B cell (primary cell): ENCODE measurements around the gene ABCB1. TPM values are rescaled to one million over a fixed set of nuclear protein-coding genes. Genes with fewer than 3 reads are reported as not detected.
A peak's percentile ranks its signal among the peaks of the same experiment; 100 is the strongest.

Experiments
- ATAC-seq: fragments of 200-7000 bp; cut with Tn5 transposase; one replicate; pipeline ENCODE4 v1.10.0; 2021; ENCODE audit warnings: low read depth, mild to moderate bottlenecking, moderate number of reproducible peaks, moderate library complexity
- CTCF ChIA-PET: fragments of 350-600 bp; sonication (Branson Sonifier 250); formaldehyde crosslinking; loops from one replicate; lab custom pipeline; 2021; ENCODE audit warnings: antibody characterized with exemption, inconsistent platforms; lab: Charles Lee
- POLR2A ChIA-PET: fragments of 350-600 bp; sonication (Branson Sonifier 250); formaldehyde crosslinking; loops from one replicate; lab custom pipeline; 2021; ENCODE audit warnings: antibody characterized with exemption; lab: Charles Lee
- DNase-seq: peaks from one replicate; pipeline ENCODE4 v3.0.0; 2013
- H2AFZ ChIP-seq: 2 replicates; pipeline ENCODE4 v1.6.1; 2012; ENCODE audit warnings: mild to moderate bottlenecking, low read depth, low read length; ENCODE audit not compliant: insufficient read depth, poor library complexity, severe bottlenecking
- H3K27ac ChIP-seq, 2 donors: 1 replicate in 1 of 2; 2 replicates in 1 of 2; pipeline ENCODE4 v1.5.1; 2012 to 2013; ENCODE audit warnings: low read length in 2 of 2, mild to moderate bottlenecking in 2 of 2, moderate library complexity in 1 of 2
- H3K27me3 ChIP-seq, 4 experiments: fragments of 200-600 bp in 1 of 4; sonication (generic) in 1 of 4; replicated peaks in 1 of 4; 1 replicate in 2 of 4; 2 replicates in 2 of 4; pipeline versions ENCODE4 v1.6.1 to v1.7.0; 2013 to 2016; ENCODE audit warnings: low read length in 3 of 4, mild to moderate bottlenecking in 2 of 4, mixed read lengths in 1 of 4, moderate library complexity in 1 of 4; ENCODE audit not compliant: insufficient read depth in 4 of 4, control insufficient read depth in 3 of 4; ENCODE audit errors: control extremely low read depth in 1 of 4
- H3K36me3 ChIP-seq, 2 experiments: replicated peaks in 1 of 2; 1 replicate in 1 of 2; 2 replicates in 1 of 2; pipeline versions ENCODE4 v1.6.1 to v1.7.1; 2013; ENCODE audit warnings: low read length in 1 of 2; ENCODE audit not compliant: insufficient read depth in 2 of 2, control insufficient read depth in 1 of 2; ENCODE audit errors: control extremely low read depth in 1 of 2, extremely low read depth in 1 of 2
- H3K4me1 ChIP-seq, 2 donors: fragments of 200-600 bp in 1 of 2; sonication (generic) in 1 of 2; 1 replicate in 1 of 2; 2 replicates in 1 of 2; pipeline versions ENCODE4 v1.5.1 to v1.6.1; 2013 to 2017; ENCODE audit warnings: low read length in 2 of 2; ENCODE audit not compliant: control insufficient read depth in 2 of 2, insufficient read depth in 2 of 2
- H3K4me2 ChIP-seq: replicated peaks from 2 replicates; pipeline ENCODE3; 2012; ENCODE audit warnings: mild to moderate bottlenecking, low read depth, low read length; ENCODE audit not compliant: poor library complexity, severe bottlenecking
- H3K4me3 ChIP-seq, 5 experiments: fragments of 200-600 bp in 1 of 5; sonication (generic) in 1 of 5; 1 replicate in 3 of 5; 2 replicates in 2 of 5; pipeline versions ENCODE4 v1.5.1 to v1.7.0; 2011 to 2016; ENCODE audit warnings: low read length in 4 of 5, mild to moderate bottlenecking in 4 of 5, low read depth in 2 of 5, control low read depth in 1 of 5, moderate library complexity in 1 of 5; ENCODE audit not compliant: insufficient read depth in 1 of 5; ENCODE audit errors: control extremely low read depth in 1 of 5, extremely low read depth in 1 of 5
- H3K79me2 ChIP-seq: fragments of 200-600 bp; sonication (generic); one replicate; pipeline ENCODE4 v1.6.0; 2016; ENCODE audit warnings: low read length; ENCODE audit not compliant: control insufficient read depth, insufficient read depth
- H3K9ac ChIP-seq: fragments of 200-600 bp; sonication (generic); 2 replicates; pipeline ENCODE4 v1.6.1; 2017; ENCODE audit warnings: mild to moderate bottlenecking, low read length, moderate library complexity
- H3K9me3 ChIP-seq, 3 donors: one replicate each; pipeline versions ENCODE4 v1.6.1 to v1.7.1; 2013; ENCODE audit warnings: low read length in 2 of 3; ENCODE audit not compliant: control insufficient read depth in 2 of 3, insufficient read depth in 1 of 3; ENCODE audit errors: control extremely low read depth in 1 of 3
- H4K20me1 ChIP-seq: 2 replicates; pipeline ENCODE4 v1.6.0; 2012; ENCODE audit warnings: mild to moderate bottlenecking, low read length; ENCODE audit not compliant: insufficient read depth, control insufficient read depth, poor library complexity, severe bottlenecking
- H3K27ac Mint-ChIP-seq: one replicate; pipeline ENCODE4 v1.8.0; 2021; ENCODE audit warnings: mixed read lengths
- H3K27me3 Mint-ChIP-seq: one replicate; pipeline ENCODE4 v1.8.0; 2021; ENCODE audit warnings: mixed read lengths
- H3K4me1 Mint-ChIP-seq: one replicate; pipeline ENCODE4 v1.8.0; 2021; ENCODE audit warnings: mixed read lengths
- H3K4me3 Mint-ChIP-seq: one replicate; pipeline ENCODE4 v1.8.0; 2021; ENCODE audit warnings: mixed read lengths
- H3K9me3 Mint-ChIP-seq: one replicate; pipeline ENCODE4 v1.8.0; 2022; ENCODE audit warnings: mixed read lengths; ENCODE audit not compliant: insufficient read depth
- CTCF ChIP-seq: fragments of 200-600 bp; IDR thresholded peaks from one replicate; pipeline ENCODE4 v1.8.0; 2022; ENCODE audit warnings: antibody characterized with exemption, mild to moderate bottlenecking
- EZH2 ChIP-seq: IDR thresholded peaks from 2 replicates; pipeline ENCODE4 v1.6.1; 2012; ENCODE audit warnings: borderline replicate concordance, low read depth, mild to moderate bottlenecking, moderate library complexity, low read length; ENCODE audit not compliant: insufficient read depth, poor library complexity, severe bottlenecking
- WGBS: methylation state at CpG from one replicate; pipeline ENCODE4 v1.1.5; 2013; ENCODE audit warnings: missing lambda C conversion rate; ENCODE audit not compliant: insufficient coverage; 5-methylcytosine and 5-hydroxymethylcytosine counted together
- intact Hi-C: fragments of 100-400 bp; cut with micrococcal nuclease; formaldehyde crosslinking; loops from one replicate; pipeline ENCODE4 v1.10.0; 2022
- polyA plus RNA-seq: library from polyadenylated mRNA; depleted of rRNA; stranded (reverse); fragments of >200 nt; gene quantifications from 2 replicates; pipeline ENCODE4 v1.2.3, GENCODE V29; 2012
- total RNA-seq, 2 donors: library from RNA; stranded (reverse); fragments of 120-200 nt in 1 of 2; gene quantifications; 1 replicate in 1 of 2; 2 replicates in 1 of 2; pipeline versions ENCODE4 v1.2.3 to v1.2.4, GENCODE V29; 2013 to 2022

Gene ABCB1
- total and polyA plus RNA-seq, 2 donors (not counting 1 experiment from before 2014, with no cell fraction given), result 8.5 to 21.7 TPM

- POLR2A ChIA-PET, result no interaction called here
- Histone ChIP-seq H3K9ac (no peak overlapping the region), H3K79me2 (no peaks in the 10 kb centered on the region), H3K4me1 (peaks cover 18 to 19% of the 10 kb centered on the region in 2 donors), H4K20me1 (no peaks in the 10 kb centered on the region), H2AFZ (no peak overlapping the region), H3K36me3 (peaks cover 0 to 17% of the 10 kb centered on the region in 2 experiments), H3K27me3 (no peaks in the 10 kb centered on the region), H3K9me3 (no peaks in the 10 kb centered on the region), H3K4me3 (no peak overlapping the region), H3K27ac (no peak overlapping the region), H3K4me2 (no peak overlapping the region)
- TF ChIP-seq EZH2 (no peak), CTCF (no peak)
- 93% methylated on average over 1 of the region's 1 CpG for WGBS
- H3K27me3 Mint-ChIP-seq, result no peaks in the 10 kb centered on the region
- no peak for DNase-seq
- no peak overlapping the region for H3K4me3 Mint-ChIP-seq
- no peak overlapping the region for H3K27ac Mint-ChIP-seq
- intact Hi-C loops, result no loop called here
- no peaks in the 10 kb centered on the region for H3K9me3 Mint-ChIP-seq
- H3K4me1 Mint-ChIP-seq, result peaks cover 29% of the 10 kb centered on the region
- no peak for ATAC-seq
- CTCF ChIA-PET, result no interaction called here
These were observed 90.2 kb downstream of the ABCB1 start for GRCh38 chr7:87510411-87510875.

DNA sequence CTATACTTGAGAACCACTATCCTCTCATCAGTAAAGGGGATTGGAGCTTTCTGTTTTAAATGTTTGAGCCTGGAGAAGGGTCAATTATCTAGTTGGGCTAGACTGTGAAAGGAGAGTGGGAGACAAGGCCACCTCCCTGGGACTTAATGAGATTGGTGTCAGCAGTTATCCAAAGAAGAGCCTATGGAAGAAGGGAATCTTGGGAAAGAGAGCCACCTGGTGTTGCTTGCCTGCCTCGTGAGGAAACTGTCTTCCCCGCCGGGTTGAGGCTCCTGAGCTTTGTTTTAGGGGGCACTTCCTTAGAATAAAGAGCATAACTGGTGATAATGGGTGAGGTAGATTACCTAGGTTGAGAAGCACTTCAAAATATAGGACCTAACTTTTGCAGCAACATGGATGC, 93.2 kb downstream of the ABCB1 start:
- Mint-ChIP-seq H3K9me3 (no peaks in the 10 kb centered on the region), H3K27me3 (no peaks in the 10 kb centered on the region), H3K4me1 (peaks cover 29% of the 10 kb centered on the region), H3K27ac (no peak overlapping the region), H3K4me3 (no peak overlapping the region)
- Histone ChIP-seq H3K79me2 (no peaks in the 10 kb centered on the region), H3K4me3 (no peak overlapping the region), H4K20me1 (no peaks in the 10 kb centered on the region), H3K4me2 (no peak overlapping the region), H3K27me3 (no peaks in the 10 kb centered on the region), H3K9ac (no peak overlapping the region), H3K4me1 (peaks cover 18 to 19% of the 10 kb centered on the region in 2 donors), H3K27ac (peak overlapping the region in 1 of 2 donors; percentile 10), H3K9me3 (no peaks in the 10 kb centered on the region), H3K36me3 (peaks cover 0 to 15% of the 10 kb centered on the region in 2 experiments), H2AFZ (no peak overlapping the region)
- POLR2A ChIA-PET, result no interaction called here
- intact Hi-C loops, result loop anchor here (2.0 to 10.0 kb wide), 2 partner anchors 33 to 287 kb away; partner anchors contain the start of gene ABCB4
- ATAC-seq (no peak), DNase-seq (no peak)
- WGBS, result 93% methylated on average over 3 of the region's 3 CpGs
- CTCF ChIA-PET, result interaction anchor here (1.3 to 3.2 kb wide), 3 partner anchors 8 to 379 kb away, joined by 3 to 26 read pairs (median 12); no protein-coding TSS in a partner anchor
- no peak for TF ChIP-seq EZH2
- no peak for TF ChIP-seq CTCF
